Duodenal mucosa (tissue), 2 donors: ENCODE measurements around the gene MED17.
"Not testable (repeated sequence)": the region's sequence is repeated elsewhere in the genome, so short reads cannot be mapped to it uniquely, and the experiment has no call there.

Experiments
- H3K27ac ChIP-seq: one replicate; pipeline ENCODE4 v1.7.0; 2013; ENCODE audit warnings: low read depth, low read length
- H3K27me3 ChIP-seq, 2 donors: one replicate each; pipeline ENCODE4 v1.7.0; 2013; ENCODE audit warnings: low read length in 2 of 2, control low read depth in 1 of 2; ENCODE audit not compliant: insufficient read depth in 2 of 2, control insufficient read depth in 1 of 2
- H3K36me3 ChIP-seq, 2 donors: one replicate each; pipeline ENCODE4 v1.7.0; 2013; ENCODE audit warnings: low read length in 2 of 2, control low read depth in 1 of 2; ENCODE audit not compliant: insufficient read depth in 2 of 2, control insufficient read depth in 1 of 2
- H3K4me1 ChIP-seq, 2 donors: one replicate each; pipeline ENCODE4 v1.7.0; 2013; ENCODE audit warnings: low read length in 2 of 2, control low read depth in 1 of 2; ENCODE audit not compliant: insufficient read depth in 2 of 2, control insufficient read depth in 1 of 2
- H3K4me3 ChIP-seq, 2 donors: one replicate each; pipeline ENCODE4 v1.7.0; 2013; ENCODE audit warnings: low read length in 2 of 2, low read depth in 1 of 2
- H3K9ac ChIP-seq, 2 donors: one replicate each; pipeline ENCODE4 v1.7.0; 2013; ENCODE audit warnings: low read length in 2 of 2, low read depth in 1 of 2
- H3K9me3 ChIP-seq, 2 donors: one replicate each; pipeline ENCODE4 v1.7.0; 2013; ENCODE audit warnings: low read length in 2 of 2, control low read depth in 1 of 2; ENCODE audit not compliant: control insufficient read depth in 1 of 2

The MED17 gene

DNA sequence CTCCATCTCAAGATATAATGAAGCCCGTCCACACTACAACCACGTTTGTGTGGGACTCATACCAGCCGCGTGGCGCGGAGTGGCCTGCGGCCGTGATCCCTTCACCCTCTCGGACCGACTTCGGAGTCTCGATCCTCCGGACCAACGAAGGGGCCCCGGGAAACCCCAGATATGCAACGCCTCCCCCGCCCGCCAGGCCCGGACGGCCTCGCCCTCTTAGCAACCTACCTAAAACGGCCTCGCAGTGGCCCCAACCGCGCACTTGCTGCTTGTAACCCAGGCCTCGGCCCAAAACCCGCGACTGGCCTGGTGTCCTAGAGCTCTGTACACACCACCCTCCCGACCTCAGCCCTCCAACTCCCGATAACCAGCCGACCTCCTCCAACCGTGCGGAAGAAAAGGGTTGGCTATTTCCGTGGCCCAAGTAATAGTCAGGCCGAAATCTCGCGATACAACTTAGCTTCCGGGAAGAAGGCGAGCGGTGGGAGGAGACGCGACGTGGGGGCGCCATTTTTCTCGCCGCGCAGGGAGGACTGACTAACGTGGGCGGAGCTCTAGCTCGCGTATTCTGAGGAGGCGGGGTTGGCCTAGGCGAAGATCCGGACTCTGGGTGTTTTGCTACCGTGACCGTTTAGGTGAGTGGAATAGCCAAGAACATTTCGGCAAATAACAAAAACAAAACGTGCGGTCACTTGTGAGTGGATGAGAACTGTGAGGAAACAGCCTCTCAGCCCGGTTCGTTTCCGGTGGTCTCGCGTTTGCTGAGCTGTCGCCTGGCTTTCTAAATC, 42.8 kb upstream of the MED17 start, which contains the start of the genes C11orf54 and TAF1D:
Gene C11orf54 (plus strand): TSS at position 579 of the 788 bp plus-strand sequence. CDS start 5,722 bp downstream, outside the sequence.
Gene TAF1D (minus strand): TSS at position 402 of the 788 bp plus-strand sequence. CDS start 2,191 bp downstream, outside the sequence.
- peak within 1 kb of the TSS; percentile 83 for H3K27ac ChIP-seq
- no peaks in the 10 kb centered on the region for H3K27me3 ChIP-seq
- peaks cover 24 to 32% of the 10 kb centered on the region in 2 donors for H3K36me3 ChIP-seq
- H3K9ac ChIP-seq: peak within 1 kb of the TSS; percentile 70 to 94
- H3K4me3 ChIP-seq: peak within 1 kb of the TSS; percentile 75 to 91
- no peaks in the 10 kb centered on the region for H3K9me3 ChIP-seq
- H3K4me1 ChIP-seq: peaks cover 41 to 54% of the 10 kb centered on the region in 2 donors

DNA sequence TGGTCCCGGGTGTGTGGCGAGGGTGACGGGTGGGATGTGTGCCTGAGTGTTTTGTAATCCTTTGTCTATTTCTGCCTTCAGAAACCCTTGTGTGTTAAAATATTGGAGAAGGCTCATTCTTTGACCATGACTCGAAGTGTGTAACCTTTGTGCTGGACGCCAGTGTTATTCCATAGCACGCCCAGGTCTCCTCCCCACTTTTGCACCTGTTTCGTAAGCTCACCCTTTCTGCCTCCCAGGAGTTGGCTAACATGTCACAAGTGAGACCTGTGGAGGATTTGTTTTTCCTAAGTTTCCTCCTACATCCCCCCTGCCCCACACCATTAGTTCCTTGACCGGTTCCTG, 42.2 kb upstream of the MED17 start:
- H3K27ac ChIP-seq: peak overlapping the region; percentile 80
- H3K4me3 ChIP-seq: peak overlapping the region; percentile 75 to 91
- H3K4me1 ChIP-seq: peaks cover 41 to 52% of the 10 kb centered on the region in 2 donors
- no peaks in the 10 kb centered on the region for H3K9me3 ChIP-seq
- H3K27me3 ChIP-seq: no peaks in the 10 kb centered on the region
- H3K9ac ChIP-seq: peak overlapping the region; percentile 70 to 94
- H3K36me3 ChIP-seq: peaks cover 20 to 27% of the 10 kb centered on the region in 2 donors

DNA sequence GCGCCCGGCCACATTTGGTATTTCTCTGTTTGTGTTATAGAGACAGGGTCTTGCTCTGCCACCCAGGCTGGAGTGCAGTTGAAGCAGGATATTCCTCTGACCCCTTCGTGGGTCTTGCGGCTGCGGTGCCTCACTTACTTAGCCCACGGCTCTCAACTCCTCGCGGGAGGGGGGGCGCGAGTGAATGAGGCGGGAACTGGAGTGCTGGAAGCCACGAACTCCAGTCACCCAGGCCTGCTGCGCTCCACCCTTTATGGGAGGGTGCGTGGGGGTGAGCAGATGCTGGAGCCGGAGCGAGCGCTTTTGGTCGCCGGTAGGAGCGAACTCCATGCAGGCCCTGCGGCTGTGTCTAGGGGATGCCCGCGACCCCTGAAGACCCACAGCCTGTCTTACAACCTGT, 40.8 kb upstream of the MED17 start:
- H3K36me3 ChIP-seq: peaks cover 6 to 13% of the 10 kb centered on the region in 2 donors
- H3K4me1 ChIP-seq: peaks cover 33 to 39% of the 10 kb centered on the region in 2 donors
- H3K9me3 ChIP-seq: no peaks in the 10 kb centered on the region
- no peak overlapping the region for H3K27ac ChIP-seq
- no peak overlapping the region for H3K9ac ChIP-seq
- no peak overlapping the region for H3K4me3 ChIP-seq
- no peaks in the 10 kb centered on the region for H3K27me3 ChIP-seq

DNA sequence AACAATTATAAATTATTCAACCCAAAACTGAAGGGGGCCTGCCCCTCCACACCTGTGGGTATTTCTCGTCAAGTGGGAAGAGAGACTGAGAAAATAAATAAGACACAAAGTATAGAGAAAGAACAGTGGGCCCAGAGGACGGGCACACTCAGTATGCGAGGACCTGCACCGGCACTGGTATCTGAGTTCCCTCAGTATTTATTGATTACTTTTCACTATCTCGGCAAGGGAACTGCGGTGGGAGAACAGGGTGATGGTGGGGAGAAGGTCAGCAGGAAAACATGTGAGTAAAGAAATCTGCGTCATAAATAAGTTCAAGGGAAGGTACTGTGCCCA, 39.4 kb upstream of the MED17 start:
- Histone ChIP-seq H3K9me3 (no peaks in the 10 kb centered on the region), H3K27me3 (no peaks in the 10 kb centered on the region), H3K4me1 (peaks cover 21 to 26% of the 10 kb centered on the region in 2 donors), H3K36me3 (peaks cover 0 to 7% of the 10 kb centered on the region in 2 donors), H3K4me3 (no peak overlapping the region), H3K9ac (no peak overlapping the region), H3K27ac (no peak overlapping the region)

DNA sequence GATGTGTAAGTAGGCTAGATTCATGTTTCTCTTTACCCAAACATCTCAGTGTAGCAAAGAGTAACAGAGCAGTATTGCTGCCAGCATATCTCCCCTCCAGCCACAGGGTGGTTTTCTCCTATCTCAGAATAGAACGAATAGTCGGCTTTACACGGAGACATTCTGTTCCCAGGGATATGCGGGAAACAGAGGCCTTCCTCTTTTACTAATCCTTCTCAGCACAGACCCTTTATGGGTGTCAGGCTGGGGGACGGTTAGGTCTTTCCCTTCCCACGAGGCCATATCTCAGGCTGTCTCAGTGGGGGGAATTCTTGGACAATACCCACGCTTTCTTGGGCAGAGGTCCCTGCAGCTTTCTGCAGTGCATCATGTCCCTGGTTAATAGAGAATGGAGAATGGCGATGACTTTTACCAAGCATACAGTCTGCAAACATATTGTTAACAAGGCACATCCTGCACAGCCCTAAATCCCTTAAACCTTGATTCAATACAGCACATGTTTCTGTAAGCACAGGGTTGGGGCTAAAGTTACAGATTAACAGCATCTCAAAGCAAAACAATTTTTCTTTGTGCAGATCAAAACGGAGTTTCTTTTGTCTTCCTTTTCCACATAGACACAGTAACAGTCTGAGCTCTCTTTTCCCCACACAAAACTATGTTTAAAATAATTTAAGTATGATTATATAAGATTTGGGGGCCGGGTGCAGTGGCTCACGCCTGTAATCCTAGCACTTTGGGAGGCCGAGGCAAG, 38.9 kb upstream of the MED17 start:
- H3K27me3 ChIP-seq: not testable (repeated sequence)

DNA sequence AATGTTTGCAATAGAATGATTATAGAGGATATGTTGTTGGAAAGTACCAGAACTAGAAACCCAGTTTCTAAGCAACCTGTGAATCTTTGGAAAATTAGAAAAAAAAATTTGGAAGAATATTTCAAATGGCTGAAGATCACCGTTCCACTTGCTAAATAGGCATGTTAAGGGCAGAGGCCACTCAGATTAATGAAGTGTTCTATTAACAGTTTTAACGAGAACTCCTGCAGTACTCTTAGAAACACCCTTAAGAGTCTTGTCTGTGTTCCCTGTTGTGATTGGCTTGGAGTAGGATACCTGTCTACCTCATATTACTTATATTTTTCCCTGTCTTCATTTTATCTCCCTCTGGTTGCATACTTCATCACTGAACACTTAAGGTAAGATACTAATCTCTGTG, 38.0 kb upstream of the MED17 start:
- H3K9ac ChIP-seq: peak overlapping the region in 1 of 2 donors; percentile 27
- H3K27me3 ChIP-seq: no peaks in the 10 kb centered on the region

More for the DNA sequence above, 38.9 kb upstream of the MED17 start:
- not testable (repeated sequence) for H3K9ac ChIP-seq, H3K9me3 ChIP-seq, H3K36me3 ChIP-seq, H3K4me3 ChIP-seq, H3K27ac ChIP-seq
- peaks cover 20 to 25% of the 10 kb centered on the region in 2 donors for H3K4me1 ChIP-seq

DNA sequence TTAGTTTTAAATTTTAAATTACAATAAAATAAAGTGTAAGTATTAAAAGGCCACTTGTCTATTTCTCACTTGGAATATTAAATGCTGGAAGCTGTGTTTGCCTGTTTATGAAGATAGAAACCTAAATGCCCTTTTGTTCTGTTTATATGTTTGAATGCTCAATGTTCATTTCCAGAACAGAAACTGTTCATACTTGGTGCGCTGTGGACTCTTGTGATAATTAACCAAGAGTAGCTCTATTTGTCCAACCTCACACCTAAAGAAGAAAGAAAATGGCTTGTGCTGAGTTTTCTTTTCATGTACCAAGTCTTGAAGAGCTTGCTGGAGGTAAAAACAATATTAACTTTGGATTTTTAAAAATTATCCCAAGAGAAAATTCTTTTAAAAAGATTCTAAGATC, 37.0 kb upstream of the MED17 start:
- peaks cover 20 to 25% of the 10 kb centered on the region in 2 donors for H3K4me1 ChIP-seq
- H3K27ac ChIP-seq: no peak overlapping the region
- H3K4me3 ChIP-seq: no peak overlapping the region
- no peak overlapping the region for H3K9ac ChIP-seq
- H3K27me3 ChIP-seq: no peaks in the 10 kb centered on the region
- peaks cover 0 to 8% of the 10 kb centered on the region in 2 donors for H3K36me3 ChIP-seq
- no peaks in the 10 kb centered on the region for H3K9me3 ChIP-seq

More for the DNA sequence above, 38.0 kb upstream of the MED17 start:
- H3K4me3 ChIP-seq: peak overlapping the region in 1 of 2 donors; percentile 1
- H3K4me1 ChIP-seq: peaks cover 20 to 25% of the 10 kb centered on the region in 2 donors
- H3K36me3 ChIP-seq: peaks cover 0 to 7% of the 10 kb centered on the region in 2 donors
- no peak overlapping the region for H3K27ac ChIP-seq
- H3K9me3 ChIP-seq: no peaks in the 10 kb centered on the region

DNA sequence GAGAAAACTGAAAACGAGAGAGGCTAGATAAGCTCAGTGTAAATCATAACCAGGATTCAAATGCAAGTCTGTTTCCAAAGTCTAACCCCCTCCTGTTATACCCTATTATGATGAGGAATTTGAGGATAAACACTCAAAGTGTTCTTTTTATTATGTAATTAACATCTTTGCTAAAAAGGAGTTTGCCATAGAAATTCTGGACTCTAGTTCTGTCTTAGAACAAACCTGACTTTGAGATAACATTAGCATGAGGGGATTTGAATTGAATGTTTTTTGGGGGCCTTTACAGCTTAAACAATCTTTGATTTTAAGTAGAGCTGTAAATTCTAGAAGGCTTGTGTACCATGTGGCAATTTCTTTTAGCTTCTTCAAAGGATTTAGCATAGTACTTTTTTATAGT, 33.1 kb upstream of the MED17 start:
- H3K27me3 ChIP-seq: no peaks in the 10 kb centered on the region
- no peak overlapping the region for H3K4me3 ChIP-seq
- no peak overlapping the region for H3K27ac ChIP-seq
- H3K4me1 ChIP-seq: peaks cover 3% of the 10 kb centered on the region in 2 donors
- H3K9ac ChIP-seq: no peak overlapping the region
- H3K36me3 ChIP-seq: peaks cover 6 to 12% of the 10 kb centered on the region in 2 donors
- H3K9me3 ChIP-seq: no peaks in the 10 kb centered on the region

DNA sequence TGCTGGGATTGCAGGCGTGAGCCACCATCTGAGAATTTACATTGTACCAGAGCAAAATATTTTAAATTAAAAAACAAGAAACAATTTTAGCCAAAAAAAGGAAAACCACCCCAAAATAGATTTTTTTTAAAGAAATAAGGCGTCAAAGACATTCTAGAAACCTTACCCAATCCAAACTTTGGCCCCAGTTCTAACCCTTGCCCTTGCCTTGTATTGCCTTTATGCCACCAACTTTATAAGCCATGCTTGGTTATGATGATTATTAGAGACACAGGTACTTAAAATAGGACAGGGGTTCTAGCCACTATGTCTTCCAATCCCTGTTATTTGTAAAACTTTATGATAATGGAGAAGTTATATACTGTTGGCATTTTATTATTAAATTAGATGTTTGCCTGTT, 30.8 kb upstream of the MED17 start:
- Histone ChIP-seq H3K36me3 (peaks cover 18 to 32% of the 10 kb centered on the region in 2 donors), H3K9ac (no peak overlapping the region), H3K27ac (no peak overlapping the region)

DNA sequence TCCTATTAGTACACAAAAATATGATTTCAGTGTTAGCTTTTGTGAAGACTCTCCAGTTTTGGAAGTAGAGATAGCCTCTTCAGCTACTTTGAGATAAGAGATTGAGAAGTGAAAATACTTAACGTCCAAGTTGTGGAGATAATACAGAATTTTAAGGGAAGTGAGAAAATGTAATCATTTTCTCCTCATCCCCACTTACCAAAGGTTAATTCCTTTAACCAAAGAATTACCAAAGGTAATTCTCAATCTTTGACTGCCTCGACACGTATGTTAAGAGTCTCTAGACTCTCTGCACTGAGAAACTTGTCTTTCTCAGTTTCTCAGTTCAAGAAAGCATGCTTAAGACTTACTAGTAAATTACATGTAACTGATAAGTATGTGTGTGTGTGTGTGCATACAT, 27.3 kb upstream of the MED17 start:
- Histone ChIP-seq H3K4me1 (no peaks in the 10 kb centered on the region), H3K4me3 (no peak overlapping the region), H3K27me3 (no peaks in the 10 kb centered on the region), H3K36me3 (peaks cover 18 to 61% of the 10 kb centered on the region in 2 donors), H3K27ac (no peak overlapping the region), H3K9me3 (no peaks in the 10 kb centered on the region), H3K9ac (no peak overlapping the region)

More for the DNA sequence above, 30.8 kb upstream of the MED17 start:
- Histone ChIP-seq H3K27me3 (no peaks in the 10 kb centered on the region), H3K9me3 (no peaks in the 10 kb centered on the region), H3K4me1 (no peaks in the 10 kb centered on the region), H3K4me3 (no peak overlapping the region)
